HG02623 (cell line): ENCODE data around the gene TOPBP1.
"Not testable (repeated sequence)": the region's sequence is repeated elsewhere in the genome, so short reads cannot be mapped to it uniquely, and the experiment has no call there.

Source experiments
- ATAC-seq: cut with Tn5 transposase; IDR thresholded peaks from one replicate; pipeline ENCODE4 v1.9.1; 2021; ENCODE audit warnings: moderate library complexity; ENCODE audit not compliant: unreplicated experiment

The TOPBP1 gene

GRCh38 chr3:133674290-133674919, 12.7 kb upstream of the TOPBP1 start:
- ATAC-seq = no peak

GRCh38 chr3:133673746-133674145, 12.0 kb upstream of the TOPBP1 start:
- ATAC-seq = no peak

- no peak for ATAC-seq
Observed at GRCh38 chr3:133672461-133672860, 10.7 kb upstream of the TOPBP1 start.

- no peak for ATAC-seq
Observed at GRCh38 chr3:133670525-133670995, 8.8 kb upstream of the TOPBP1 start.

GRCh38 chr3:133669949-133670524, 8.3 kb upstream of the TOPBP1 start:
- ATAC-seq = no peak

GRCh38 chr3:133667118-133667517, 5.4 kb upstream of the TOPBP1 start:
- no peak for ATAC-seq

- not testable (repeated sequence) for ATAC-seq
Observed at GRCh38 chr3:133665188-133665587, 3.4 kb upstream of the TOPBP1 start.

- ATAC-seq = peak; percentile 43
Observed at GRCh38 chr3:133663569-133664313, 2.0 kb upstream of the TOPBP1 start.

GRCh38 chr3:133662278-133662651, 524 bp upstream of the TOPBP1 start:
- peak; percentile 22 for ATAC-seq

- no peak for ATAC-seq
Observed at GRCh38 chr3:133659806-133660205, 1.9 kb downstream of the TOPBP1 start.

GRCh38 chr3:133655731-133656515, 5.8 kb downstream of the TOPBP1 start:
- ATAC-seq = no peak

GRCh38 chr3:133649486-133650068, 12.2 kb downstream of the TOPBP1 start:
- ATAC-seq = no peak

- ATAC-seq = no peak
Observed at GRCh38 chr3:133644768-133645167, 17.0 kb downstream of the TOPBP1 start.

- no peak for ATAC-seq
Observed at GRCh38 chr3:133643611-133644010, 18.1 kb downstream of the TOPBP1 start.

GRCh38 chr3:133641254-133641653, 20.5 kb downstream of the TOPBP1 start:
- ATAC-seq = no peak

GRCh38 chr3:133633439-133633838, 28.3 kb downstream of the TOPBP1 start:
- no peak for ATAC-seq

GRCh38 chr3:133629146-133629545, 32.6 kb downstream of the TOPBP1 start:
- no peak for ATAC-seq

- ATAC-seq = no peak
Observed at GRCh38 chr3:133627789-133628188, 34.0 kb downstream of the TOPBP1 start.

- ATAC-seq = peak; percentile 98
Observed at GRCh38 chr3:133620066-133620784, 41.5 kb downstream of the TOPBP1 start.

GRCh38 chr3:133611534-133611933, 50.2 kb downstream of the TOPBP1 start:
- ATAC-seq = no peak
